Dedifferentiated amniotic fluid mesenchymal stem cell (primary cell): ENCODE measurements around the gene CHRNG.
"Not testable (repeated sequence)": the region's sequence is repeated elsewhere in the genome, so short reads cannot be mapped to it uniquely, and the experiment has no call there.

Experiments used
- DNase-seq: peaks from one replicate; pipeline ENCODE4 v3.0.0-alpha.2; 2016; ENCODE audit errors: extremely low spot score

Gene CHRNG

DNA sequence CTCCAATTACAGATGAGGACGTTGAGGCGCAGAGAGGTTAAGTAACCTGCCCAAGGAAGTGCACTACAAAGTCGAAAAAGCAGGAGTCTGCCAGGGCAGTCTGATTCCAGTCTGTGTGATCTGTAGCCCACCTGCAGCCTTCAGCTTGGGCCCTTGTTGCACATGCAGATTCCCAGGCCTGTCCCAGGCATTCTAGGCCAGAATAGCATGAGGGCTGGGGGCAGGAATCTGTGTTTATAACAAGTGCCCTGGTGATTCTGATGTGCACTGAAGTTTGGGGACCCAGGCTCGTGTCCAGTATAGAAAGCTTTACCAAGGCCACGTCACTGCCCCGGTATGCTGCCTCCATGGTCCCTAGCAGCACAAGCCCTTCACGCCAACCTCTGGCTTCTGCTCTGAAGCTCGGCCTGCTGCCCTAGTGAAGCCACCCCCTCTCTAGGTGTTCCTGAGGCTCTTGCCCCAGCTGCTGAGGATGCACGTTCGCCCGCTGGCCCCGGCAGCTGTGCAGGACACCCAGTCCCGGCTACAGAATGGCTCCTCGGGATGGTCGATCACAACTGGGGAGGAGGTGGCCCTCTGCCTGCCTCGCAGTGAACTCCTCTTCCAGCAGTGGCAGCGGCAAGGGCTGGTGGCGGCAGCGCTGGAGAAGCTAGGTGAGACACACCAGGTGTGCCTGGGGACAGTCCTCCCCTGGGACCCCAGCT lies 4.6 kb downstream of the CHRNG start:
- no peak for DNase-seq

GRCh38 chr2:232544674-232545073 lies 5.2 kb downstream of the CHRNG start:
- no peak for DNase-seq

DNA sequence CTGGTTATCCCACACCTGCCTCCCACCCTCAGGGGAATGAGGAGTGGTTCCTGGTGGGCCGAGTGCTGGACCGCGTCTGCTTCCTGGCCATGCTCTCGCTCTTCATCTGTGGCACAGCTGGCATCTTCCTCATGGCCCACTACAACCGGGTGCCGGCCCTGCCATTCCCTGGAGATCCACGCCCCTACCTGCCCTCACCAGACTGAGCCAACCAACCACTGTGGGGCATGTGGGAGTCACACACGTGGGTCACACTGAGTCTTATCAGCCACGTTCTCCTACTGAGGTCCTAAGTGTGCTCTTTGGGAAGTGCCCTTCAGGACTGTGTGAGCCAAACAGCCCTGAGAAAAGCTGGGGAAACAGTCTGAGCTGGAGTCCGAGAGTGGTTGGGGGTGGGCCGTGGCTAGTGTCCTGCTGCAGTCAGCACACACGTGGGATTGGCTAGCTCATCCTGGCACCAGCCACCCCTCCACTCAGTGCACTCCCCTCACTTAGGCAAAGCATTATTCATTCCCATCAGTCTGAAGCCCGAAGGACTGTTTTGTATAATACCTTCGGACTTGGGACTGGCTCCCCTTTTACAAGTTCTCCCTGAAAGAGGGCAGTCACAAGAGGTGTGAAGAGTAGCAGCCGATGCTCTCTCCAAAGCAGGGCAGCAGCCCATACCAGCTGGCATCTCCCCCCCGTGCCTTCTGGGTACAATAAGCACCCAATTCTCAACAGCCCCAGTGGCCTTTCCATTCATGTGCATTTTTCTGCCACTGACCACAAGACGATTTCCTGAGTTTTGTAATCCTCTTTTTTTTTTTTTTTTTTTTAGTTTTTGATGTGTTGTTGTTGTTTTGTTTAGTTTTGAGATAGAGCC lies 6.3 kb downstream of the CHRNG start:
- DNase-seq = no peak

DNA sequence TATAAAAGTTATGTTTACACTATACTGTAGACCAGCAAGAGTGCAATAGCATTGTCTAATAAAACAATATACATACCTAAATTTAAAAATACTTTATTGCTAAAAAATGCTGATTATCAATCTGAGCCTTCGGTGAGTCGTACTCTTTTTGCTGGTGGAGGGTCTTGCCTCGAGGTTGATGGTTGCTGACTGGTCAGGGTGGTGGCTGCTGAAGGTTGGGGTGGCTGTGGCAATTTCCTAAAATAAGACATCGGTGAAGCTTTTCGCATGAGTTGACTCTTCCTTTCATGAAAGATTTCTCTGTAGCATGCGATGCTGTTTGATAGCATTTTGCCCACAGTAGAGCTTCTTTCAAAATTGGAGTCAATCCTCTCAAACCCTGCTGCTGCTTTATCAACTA lies 8.5 kb downstream of the CHRNG start:
- DNase-seq = no peak

GRCh38 chr2:232549655-232550353 lies 10.3 kb downstream of the CHRNG start:
- DNase-seq = peak; percentile 26

DNA sequence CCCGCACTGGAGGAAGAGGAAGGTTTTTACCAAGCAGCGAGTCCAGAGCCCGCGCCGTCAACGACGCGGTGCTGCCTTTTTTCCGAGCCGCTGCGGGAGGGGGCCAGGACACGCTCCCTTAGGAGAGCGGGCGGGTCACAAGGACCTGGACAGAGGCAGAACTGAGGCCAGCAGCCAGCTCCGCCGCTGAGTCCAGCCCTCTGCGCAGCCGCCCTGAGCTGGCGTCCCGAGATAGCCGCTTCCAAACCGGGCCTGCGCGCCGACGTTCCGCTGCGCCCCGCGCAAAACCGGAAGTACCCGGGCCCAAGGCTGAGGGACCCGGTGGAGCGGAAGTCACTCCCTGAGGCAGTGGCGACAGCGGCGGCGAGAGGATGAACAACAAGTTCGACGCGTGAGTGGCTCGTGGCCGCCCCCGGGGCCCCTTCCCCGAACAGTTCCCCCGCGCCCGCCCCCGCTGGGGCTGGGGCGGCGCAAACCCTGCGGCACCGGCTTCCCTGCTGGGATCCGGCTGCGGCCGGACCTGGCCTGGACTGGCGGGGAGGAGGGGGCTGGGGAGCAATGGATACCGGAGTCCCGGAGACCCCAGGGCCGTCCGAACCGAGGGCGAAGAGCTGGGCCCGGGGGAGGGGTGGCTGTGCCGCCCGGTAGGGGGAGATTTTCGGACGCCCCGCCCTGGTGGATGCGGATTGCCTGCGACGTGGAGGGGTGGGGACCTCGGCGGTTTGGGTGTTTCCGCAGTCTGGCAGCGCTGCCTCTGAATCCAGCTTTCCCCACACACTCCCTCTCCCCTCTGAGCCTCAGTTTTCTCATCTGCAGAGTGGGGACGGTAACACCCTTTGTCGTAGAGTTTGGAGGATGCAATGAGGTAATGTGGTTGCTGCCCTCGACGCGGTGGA lies 11.1 kb downstream of the CHRNG start, which contains the start of the genes EIF4E2 and TIGD1:
TSS of gene EIF4E2 (plus strand) at position 336 of the 896 bp plus-strand sequence. CDS start at position 372, 36 bp downstream.
TSS of gene TIGD1 (minus strand) at position 204 of the 896 bp plus-strand sequence. CDS start 675 bp downstream, outside the sequence.
- peak; percentile 94 for DNase-seq

DNA sequence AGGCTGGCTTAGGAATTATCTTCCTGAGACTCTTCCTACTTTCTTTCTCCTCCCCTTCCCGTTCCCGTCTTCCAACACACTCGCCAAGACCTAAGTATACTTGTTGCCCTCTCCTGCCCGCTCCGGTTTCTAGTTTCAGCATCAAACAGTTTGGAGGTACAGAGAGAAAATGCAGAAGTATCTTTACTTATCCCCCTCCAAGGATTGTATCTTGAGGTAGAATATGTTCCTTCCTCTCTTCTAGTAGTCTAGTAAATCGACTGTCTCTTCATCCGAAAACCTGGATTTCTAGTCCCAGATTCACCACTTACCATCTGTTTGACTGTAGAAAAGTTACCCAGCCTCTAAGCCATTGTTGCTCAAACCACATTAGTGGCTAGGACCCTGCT lies 11.8 kb downstream of the CHRNG start:
- no peak for DNase-seq

GRCh38 chr2:232551776-232552175 lies 12.3 kb downstream of the CHRNG start:
- no peak for DNase-seq

- no peak for DNase-seq
These were observed 16.9 kb downstream of the CHRNG start for GRCh38 chr2:232556426-232556825.

- DNase-seq = no peak
These were observed 23.1 kb downstream of the CHRNG start for GRCh38 chr2:232562515-232563151.

DNA sequence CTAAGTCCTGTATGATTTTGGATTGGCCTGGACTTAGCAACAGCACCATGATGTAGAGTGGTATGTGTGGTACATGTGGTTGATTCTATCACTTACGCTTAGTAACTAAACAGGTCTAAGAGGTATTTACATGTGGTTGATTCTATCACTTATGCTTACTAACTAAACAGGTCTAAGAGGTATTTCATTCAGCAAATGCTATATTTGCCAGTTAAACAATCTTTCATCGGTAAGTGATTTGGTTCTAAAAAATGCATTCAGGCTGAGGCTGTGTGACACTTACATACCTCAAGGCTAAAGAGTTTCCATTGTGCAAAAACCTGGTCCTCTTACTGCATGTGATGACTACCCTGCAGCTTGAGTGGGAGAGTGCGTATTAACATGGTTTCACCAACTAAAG lies 24.1 kb downstream of the CHRNG start:
- no peak for DNase-seq

DNA sequence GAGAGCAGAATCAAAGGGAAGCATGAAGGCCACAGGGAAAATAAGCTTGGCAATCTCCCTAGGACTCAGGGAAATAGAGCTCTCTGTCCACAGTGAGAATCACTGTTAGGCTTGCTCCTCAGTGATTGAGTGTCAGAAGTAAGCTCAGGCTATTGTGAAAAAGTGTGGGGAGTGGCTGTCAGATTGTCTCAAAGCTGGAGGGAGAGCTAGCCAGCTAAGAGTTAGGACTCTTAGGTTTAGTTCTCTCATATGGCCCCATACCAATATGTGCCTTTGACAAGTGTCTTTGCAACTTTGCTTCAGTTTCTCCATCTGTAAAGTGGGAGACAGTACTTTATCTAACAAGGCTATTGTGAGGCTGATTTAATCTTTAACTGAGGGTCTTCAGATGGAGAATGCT lies 28.2 kb downstream of the CHRNG start:
- no peak for DNase-seq

GRCh38 chr2:232568161-232568560 lies 28.7 kb downstream of the CHRNG start:
- DNase-seq = peak; percentile 86

- no peak for DNase-seq
These were observed 30.0 kb downstream of the CHRNG start for GRCh38 chr2:232569541-232569940.

DNA sequence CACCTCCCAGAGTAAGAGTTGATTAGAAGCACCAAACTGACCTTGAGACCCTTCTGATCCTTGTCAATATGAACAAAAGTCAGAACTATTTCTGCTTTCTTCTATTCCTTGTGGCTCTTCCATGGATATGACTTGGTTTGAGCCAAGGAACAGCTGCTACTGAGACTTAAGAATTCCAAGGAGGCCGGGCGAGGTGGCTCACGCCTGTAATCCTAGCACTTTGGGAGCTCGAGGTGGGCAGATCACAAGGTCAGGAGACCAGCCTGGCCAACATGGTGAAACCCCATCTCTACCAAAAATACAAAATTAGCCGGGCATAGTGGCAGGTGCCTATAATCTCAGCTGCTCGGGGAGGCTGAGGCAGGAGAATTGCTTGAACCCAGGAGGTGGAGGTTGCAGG lies 31.0 kb downstream of the CHRNG start:
- not testable (repeated sequence) for DNase-seq

GRCh38 chr2:232571026-232571474 lies 31.6 kb downstream of the CHRNG start:
- DNase-seq = no peak

DNA sequence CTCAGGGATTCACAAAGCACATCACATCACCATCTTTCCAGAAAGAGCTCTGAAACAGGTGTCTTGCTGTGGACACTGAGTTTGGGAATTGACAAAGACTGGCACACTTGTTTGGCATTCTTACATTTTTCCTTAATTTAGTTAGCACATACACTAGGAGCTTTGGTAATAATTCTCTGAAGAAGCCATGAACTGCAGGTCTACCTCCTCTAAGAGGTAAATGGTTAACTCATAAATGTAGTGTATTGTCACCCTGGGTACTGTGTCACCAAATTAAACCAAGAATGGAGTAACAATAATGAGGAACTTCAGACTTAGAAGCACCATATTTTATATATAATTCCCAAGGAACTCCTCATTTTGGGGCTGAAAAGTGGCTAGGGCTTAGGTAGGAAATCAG lies 33.5 kb downstream of the CHRNG start:
- no peak for DNase-seq

DNA sequence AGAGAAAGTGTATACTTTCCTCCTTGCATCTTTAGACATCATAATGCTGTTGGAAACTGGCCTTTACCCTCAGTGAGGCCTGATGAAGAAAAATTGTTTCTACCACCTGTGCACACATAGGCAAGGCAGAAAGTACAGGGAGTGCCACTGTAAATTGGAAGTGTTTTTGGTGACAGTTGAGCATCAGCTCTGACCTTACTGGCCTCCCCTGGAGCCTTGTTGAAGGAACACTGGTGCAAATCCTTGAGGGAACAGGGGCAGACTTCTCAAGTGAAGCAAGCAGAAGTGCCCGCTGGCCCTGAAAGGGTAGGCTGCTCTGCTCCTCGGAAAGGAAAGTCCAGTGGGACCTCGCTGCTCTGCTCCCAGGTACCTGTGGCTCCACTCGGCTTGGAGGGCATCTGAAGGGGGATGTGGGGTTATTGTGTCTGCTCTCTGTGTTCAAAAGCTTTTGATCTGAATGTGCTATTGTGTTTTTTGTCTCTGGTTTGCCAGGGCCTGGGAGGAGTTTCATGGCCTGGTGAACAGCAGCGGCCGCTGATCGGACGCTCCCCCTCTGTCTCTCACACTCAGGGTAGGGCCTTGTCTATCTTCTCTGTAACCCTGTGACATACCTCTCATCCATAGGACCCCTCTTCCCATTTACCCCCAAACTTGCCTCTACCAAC lies 34.4 kb downstream of the CHRNG start:
- DNase-seq = no peak

DNA sequence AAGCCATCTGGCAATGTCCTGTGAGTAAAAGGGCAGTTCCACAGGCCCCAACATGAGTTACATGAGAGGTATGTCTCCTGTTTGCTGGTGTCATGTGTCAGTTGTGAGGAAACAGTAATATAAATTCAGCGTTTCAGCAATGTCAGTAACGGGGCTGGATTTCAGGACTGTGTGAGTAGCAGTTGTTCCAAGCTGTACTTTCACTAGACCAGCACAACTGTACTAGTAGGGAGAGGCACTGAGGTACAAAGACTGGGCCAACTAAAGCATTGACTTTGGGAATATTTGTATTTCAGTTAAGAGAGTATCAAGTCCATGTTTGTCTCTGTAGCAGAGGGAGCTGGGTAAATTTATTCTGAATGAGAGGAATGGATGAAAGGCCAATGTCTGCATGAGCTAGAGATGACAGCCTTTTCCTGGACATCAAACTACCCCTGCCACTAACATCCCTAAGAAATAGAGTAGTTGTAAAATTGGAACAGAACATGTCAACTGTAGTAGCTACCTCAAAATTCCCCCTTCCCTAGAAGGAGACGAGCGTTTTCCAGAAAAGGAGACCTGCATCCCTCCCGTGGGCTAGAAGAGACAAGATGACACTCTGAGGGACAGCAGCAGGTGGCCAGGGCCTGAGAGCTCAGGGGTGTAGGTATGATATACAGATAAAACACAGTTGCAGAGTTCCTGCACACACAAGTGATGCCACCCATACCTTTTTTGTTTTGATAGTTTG lies 35.3 kb downstream of the CHRNG start:
- DNase-seq = peak; percentile 82

GRCh38 chr2:232575404-232575746 lies 35.9 kb downstream of the CHRNG start:
- no peak for DNase-seq
